Measurements from ENCODE around the gene UNC13D.
A peak's percentile ranks its signal among the peaks of the same experiment; 100 is the strongest.
"Not testable (repeated sequence)": the region's sequence is repeated elsewhere in the genome, so short reads cannot be mapped to it uniquely, and the experiment has no call there.

UNC13D gene

DNA sequence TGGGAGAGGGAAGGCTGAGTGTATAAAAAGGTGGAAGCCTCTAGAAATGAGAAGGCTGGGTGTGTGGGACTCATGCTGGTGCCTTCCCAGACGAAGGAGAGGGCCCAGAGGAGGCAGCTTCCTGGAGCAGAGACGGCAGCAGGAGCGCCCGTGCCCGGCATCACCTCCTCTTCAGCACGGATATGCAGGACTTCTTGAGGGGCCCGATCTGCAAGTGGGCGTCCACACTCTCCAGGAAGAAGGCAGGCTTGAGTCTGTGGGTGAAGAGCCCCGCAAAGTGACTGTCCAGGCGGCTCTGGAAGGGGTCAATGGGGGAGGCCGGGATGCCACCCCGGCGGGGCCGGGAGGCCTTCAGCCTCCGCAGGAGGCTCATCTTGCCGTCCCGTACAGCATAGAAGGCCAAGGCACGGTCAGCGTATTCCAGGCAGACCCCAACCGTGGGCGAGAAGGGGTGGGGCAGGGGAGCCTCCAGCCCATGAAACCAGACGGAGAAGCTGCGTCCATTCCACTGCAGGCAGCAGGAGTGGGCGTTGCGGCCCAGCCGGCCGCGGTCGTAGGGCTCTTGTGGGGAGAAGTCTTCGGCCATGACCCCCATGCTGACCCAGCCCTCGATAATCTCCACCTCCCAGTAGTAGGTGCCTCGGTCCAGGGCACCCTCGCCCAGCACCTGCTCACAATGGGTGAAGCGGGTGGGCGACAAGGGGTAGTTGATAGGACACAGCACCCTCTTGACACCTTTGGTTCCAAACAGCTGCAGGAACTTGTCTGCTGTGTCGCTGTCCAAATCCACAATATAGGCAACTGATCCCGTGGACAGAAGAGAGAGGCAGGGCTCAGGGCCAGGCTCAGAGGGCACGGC, 30.3 kb upstream of the UNC13D start:
- DNase-seq: no peak

DNA sequence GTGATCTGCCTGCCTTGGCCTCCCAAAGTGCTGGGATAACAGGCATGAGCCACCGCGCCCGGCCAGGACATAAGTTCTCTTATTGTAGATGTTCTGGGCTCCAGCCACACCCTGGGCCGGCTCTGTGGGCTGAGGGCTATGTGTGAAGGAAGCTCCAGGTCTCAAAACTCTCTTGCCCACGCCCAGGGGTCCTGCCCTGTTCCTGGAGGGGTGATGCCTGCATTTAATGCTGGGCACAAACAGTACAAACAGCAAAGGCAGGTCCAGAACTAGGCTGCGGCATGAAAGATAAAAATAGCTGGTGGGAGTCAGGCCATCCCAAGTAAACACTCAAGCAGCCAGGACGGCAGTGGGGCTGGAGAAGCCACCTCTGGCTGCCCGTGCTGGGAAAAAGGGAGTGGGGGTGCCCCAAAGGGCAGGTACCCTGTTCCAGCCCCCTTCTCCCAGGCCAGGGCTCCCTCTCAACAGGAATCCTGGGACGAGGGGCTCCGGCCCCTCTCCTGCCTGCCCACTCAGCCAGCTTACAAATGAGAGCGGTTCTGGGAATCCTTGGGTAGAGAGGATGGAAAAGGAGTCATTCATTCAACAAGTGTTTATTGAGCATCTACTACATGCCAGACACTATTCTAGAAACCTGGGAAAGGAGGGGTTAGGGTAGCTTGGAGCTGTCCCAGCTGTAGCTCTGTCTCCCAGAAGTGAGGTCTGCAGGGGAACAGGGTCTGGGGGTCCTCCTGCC, 29.6 kb upstream of the UNC13D start:
- no peak for DNase-seq

DNA sequence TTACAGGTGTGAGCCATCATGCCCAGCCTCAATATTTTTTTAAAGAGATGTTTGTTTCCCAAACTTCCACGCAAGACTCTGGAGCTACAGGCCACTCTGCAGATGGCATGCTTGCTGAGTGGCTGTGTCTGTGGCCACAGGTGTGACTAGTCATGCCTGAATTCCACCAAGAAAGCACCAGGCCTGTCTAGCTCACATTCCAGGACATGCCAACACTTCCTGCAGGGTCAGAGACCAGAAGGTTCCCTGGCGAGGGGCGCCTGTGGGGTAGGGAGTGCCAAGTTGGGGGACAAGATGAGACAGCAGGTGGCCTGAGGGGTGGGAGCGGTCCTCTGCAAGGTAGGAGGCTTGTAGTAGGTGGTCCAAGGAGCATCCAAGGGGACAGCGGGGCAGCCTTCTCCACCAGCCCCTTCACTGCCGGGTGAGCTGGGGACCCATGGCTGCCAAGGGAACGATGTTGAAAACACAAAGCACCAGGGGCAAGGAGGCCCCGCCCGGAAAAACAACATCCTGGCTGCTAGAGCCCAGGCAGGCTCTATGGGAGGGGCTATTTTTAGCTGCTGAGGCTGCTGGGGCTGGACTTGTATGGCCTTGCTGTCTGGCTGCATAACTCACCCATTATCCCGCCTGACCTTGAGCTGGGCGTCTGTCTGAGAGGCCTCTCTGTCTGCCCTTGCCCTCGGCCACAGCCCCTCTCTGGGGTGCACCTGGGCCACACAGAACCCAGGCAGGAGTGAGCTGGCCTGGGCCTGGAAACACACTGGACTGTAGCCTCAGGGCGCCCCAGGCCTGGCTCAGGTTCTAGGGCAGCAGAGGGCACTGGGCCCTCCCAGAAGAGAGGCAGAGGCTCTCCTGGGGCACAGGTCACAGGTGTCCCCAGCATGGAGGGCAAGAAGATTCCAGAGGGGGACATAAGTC, 28.5 kb upstream of the UNC13D start:
- no peak for DNase-seq

DNA sequence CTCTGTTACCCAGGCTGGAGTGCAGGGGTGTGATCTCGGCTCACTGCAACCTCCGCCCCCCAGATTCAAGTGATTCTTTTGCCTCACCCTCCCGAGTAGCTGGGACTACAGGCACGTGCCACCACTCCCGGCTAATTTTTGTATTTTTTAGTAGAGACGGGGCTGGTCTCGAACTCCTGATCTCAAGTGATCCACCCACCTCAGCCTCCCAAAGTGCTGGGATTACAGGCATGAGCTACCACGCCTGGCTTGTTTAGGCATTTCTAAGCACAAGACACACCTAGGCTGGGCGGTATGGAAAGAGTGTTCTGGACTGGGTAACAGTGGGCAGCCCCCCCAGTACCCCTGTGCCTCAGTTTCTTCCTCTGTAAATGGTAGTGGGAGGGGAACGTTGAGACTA, 26.0 kb upstream of the UNC13D start:
- DNase-seq: not testable (repeated sequence)

DNA sequence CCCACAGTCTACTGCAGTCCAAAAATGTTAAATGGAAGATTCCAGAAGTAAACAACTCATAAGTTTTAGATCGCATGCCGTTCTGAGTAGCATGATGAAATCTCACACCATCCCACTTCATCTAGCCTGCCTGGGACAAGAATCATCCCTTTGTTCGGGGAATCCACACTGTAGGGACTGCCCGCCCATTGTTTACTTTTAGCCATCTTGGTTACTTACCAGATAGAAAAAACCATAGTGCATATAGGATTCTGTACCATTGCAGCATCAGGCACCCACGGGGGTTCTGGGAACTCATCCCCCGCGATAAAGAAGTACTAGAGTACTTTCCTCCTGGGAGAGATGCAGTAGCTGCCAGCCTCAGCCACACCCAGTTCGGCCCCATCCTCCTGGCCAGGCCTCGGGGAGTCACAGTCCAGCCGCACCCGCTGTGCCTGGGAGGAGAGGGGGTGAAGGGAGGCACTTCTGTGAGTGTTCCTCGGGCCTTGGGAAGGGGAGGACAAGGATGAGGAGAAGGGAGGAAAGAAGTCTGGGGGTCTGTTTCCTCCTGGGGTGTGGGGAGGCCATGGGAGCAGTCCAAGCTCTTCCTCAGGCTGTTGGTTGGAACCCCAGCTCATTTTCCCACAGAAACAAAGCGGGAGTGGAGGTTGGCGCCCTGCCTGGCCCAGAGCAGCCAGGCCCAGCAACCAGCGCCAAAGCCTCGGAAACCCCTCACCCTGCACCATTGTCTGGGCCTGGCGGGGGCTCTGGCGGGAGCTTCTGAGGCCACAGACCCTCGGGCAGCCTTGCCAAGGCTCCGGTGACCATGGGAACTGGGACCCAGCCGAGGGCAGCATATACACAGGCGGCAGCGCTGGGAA, 25.3 kb upstream of the UNC13D start:
- no peak for DNase-seq

DNA sequence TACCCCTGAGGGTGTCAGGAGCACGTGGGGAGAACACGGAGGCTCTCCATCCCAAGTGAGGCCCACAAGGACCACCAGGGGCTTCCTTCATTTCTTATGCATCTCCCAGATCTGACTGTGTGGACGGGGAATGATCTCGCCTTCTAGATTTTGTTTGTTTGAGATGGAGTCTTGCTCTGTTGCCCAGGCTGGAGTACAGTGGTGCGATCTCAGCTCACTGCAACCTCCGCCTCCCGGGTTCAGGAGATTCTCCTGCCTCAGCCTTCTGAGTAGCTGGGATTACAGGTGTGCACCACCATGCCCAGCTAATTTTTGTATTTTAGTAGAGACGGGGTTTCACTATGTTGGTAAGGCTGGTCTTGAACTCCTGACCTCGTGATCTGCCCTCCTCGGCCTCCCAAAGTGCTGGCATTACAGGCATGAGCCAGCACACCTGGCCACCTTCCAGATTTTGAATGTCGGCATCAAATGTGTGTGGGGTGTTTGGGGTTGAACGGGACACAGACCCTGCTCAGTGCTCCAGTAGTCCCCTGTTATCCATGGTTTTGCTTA, 24.6 kb upstream of the UNC13D start:
- not testable (repeated sequence) for DNase-seq

DNA sequence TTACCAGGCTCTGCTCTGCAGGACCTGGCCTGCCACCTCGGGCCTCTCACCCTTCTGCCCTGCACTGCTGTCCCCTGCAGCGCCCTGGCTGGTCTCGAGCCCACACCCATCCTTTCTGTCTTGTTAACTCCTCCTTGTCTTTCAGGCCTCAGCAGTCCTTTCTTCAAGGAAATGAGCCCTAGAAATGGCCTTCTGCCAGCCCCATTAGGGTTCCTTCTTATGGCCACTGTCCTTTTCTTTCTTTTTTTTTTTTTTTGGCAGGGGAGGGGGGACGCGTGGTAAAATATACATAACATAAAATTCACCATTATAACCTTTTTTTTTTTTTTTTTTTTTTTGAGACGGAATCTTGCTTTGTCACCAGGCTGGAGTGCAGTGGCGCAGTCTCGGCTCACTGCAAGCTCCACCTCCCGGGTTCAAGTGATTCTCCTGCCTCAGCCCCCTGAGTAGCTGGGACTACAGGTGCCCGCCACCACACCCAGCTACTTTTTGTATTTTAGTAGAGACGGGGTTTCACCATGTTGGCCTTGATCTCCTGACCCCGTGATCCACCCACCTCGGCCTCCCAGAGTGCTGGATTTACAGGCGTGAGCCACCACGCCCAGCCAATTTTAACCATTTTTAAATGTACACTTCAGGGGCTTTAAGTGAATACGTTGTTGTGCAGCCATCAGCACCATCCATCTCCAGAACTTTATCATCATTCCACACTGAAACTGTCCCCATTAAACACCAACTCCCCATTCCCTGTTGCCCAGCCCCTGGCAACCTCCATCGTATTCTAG, 21.4 kb upstream of the UNC13D start:
- not testable (repeated sequence) for DNase-seq

DNA sequence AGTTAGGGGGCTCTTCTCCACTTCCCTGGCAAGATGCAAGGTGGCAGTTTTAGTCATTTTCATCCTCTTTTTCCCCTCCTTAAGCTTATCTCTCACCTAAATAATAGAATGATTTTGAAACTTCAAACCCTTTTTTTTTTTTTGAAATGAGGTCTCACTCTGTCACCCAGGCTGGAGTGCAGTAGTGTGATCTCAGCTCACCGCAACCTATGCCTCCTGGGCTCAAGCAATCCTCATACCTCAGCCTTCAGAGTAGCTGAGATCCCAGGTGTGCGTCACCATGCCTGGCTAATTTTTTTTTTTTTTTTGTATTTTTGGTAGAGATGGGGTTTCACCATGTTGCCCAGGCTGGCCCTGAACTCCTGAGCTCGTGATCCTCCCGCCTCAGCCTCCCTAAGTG, 20.7 kb upstream of the UNC13D start:
- not testable (repeated sequence) for DNase-seq

DNA sequence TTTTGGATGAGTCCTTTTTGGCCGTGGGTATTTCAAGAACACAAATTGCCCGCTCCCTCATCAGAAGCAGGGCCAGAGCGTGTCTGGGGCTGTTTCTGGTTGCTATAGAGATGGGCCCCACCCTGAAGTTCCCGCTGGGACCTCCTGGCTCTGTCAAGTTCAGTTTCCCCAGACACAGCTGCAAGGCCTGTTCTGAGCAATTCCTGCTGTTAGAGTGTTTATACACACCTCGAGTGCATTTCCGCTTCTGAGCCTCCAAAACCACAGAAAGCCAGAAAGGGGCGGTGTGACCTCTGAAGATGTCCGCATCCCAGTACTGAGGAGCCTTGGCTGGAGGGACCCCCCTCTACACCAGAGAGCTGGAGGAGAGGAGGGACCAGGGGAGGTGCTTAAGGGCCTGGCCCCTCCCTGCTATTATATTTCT, 20.3 kb upstream of the UNC13D start:
- DNase-seq: no peak

DNA sequence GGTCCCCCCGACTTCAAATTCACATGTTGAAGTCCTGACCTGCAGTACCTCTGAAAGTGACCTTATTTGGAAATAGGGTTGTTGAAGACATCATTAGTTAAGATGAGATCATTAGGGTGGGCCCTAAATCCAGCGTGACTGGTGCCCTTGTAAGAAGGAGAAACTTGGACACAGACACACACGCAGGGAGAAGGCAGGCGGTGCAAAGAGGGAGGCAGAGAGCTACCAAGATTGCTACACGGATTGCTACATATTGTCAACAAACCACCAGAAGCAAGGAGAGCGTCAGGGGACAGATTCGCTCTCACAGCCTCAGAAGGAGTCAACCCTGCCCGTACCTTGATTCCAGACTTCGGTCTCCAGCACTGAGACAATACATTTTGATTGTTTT, 17.7 kb upstream of the UNC13D start:
- DNase-seq: no peak

DNA sequence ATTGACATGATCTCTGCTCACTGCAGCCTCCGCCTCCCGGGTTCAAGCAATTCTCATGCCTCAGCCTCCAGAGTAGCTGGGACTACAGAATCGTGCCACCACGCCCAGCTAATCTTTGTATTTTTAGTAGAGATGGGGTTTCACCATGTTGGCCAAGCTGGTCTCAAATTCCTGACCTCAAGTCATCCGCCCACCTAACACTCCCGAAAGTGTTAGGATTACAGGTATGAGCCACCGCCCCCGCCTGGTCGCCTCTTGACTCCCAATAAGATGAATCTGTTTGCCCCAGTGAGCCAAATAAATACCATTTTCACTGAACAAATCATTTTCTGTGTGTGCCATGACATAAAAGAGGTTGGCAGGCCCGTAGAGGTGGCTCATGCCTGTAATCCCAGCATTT, 15.2 kb upstream of the UNC13D start:
- DNase-seq: not testable (repeated sequence)

DNA sequence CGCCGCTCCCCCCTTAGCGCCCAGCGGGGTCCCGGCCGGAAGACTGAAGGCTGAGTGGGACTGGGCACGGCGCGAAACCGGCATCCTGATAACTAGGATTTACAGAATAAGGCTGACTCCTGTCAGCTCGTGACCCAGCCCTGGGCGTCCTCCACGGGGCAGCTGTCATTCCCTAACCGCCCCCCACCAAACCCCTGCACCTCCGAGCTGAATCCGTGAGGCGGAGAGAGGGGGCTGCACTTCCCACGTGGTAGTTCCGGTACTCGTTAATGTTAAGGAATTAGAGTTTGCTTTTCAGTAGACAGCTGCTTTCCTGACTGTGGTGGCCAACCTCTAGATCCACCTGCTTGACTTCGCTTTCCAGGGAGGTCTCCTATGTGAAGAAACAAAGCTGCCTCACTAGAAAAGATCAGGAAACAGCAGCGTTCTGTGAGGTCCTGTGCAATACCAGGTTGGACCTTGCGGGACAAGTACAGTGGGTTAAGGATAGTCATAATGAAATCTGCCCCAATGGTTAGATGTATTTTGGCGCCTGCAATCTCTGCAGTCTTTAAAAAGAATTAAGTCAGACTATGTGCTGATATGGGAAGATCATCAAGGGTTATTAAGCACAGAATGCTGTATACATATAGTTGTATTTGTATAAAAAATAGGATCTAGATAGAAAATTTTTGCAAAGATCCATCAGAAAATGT, 12.0 kb upstream of the UNC13D start:
- DNase-seq: peak in 1 of 2 experiments; percentile 85

DNA sequence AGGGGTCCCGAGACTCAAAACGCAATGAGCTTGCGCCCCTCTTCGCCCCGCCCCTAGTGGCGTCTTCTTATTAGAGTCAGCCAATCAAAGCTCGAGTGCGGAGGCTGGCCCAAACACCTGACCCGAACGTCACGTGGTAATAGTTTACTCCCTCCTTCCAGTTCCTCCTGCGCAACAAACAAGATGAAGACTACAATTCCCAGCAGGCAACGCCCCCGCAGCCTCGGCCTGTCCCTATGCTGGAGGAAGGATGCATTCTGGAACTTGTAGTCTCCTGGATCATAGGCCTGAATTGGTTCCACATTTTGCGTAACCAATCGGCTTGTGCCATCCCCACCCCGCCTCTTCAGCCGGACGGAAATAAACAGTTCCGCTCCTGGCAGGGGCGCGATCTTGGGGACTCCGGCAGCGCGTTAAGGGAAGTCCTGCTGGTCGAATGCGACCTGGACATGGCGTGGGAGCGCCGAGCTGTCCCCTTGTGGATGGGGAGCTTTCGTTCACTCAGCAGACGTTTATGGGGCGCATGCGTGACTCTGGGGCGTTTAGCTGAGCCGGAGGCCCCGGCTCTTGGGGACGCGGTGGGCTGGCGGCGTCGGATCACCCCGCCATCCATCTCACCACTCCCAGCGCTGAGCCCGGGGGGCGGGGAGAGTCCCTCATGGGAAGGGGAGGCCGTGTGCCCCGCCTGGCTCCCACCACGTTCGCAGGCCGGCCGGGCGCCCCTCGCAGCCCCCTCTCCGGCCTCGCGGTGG, 11.3 kb upstream of the UNC13D start, which contains the start of gene WBP2:
Gene WBP2, minus strand, starts transcription at position 26 of the 752 bp plus-strand sequence. CDS start 38 bp downstream, outside the sequence.
- DNase-seq: peak; percentile 100

DNA sequence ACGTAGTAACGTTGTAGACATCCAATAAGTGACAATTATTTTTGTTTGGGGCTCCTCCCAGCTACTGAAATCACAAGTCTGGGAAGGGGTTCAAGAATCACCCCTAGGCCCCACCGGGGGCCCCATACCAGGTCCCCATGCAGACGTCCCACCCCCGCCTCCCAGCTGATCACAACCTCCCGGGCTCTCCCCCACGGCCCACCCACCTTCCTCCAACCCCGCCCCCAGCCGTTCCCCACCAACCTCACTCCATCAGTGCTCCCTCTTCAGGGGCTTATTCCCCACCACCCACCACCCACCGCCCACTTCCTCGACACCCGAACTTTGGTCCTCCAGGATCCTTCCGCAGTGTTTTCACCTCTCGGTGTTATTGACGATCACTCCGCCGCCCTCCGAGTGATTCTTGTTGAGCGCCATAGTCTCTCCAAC, 10.7 kb upstream of the UNC13D start:
- DNase-seq: no peak

DNA sequence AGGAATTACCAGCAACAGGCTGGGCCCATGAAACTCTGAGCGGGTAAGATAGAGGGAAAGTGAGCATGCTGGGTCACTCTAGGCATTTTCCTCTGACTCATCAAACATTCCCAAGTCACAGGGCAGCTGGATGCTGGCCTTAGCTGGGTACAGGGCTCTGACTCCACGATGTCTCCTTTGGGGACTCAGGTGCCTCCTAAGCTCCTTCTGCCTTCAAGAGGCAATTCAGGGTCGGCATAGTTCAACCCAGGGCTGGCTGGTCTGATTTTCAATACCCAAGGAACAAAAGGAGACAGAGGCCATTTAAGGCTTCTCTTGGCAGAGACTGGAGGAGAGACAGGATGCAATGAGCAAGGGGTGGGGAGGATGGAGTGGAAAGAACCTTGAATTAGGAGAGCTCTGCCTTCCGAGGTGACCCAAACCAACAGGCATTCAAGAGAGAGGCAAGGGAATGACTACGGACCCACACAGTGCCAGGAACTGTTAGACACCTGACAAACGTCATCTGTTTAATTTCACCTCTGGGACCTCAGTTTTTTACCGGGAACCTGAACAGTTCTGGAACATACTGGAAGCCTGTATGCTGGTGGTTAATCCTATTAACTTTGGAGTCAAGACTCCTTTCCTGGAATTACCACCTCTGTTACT, 10.0 kb upstream of the UNC13D start:
- DNase-seq: peak in 1 of 2 experiments; percentile 51

DNA sequence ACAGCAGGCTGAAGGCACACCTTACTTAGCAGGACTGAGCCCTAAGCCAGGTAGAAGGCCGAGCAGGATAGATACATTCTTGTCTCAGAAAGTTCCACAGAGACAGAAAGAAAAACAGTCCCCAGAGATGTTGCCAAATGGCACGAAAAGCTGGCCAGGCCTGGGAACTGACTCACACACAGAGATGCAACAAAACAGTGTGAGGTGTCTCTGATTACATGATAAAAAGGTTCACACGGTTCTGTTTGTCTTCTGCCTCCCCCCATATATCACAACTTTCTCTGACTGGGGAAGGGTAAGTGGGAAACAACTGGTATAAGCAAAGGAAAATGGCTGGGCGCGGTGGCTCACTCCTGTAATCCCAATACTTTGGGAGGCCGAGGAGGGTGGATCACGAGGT, 9.2 kb upstream of the UNC13D start:
- no peak for DNase-seq

DNA sequence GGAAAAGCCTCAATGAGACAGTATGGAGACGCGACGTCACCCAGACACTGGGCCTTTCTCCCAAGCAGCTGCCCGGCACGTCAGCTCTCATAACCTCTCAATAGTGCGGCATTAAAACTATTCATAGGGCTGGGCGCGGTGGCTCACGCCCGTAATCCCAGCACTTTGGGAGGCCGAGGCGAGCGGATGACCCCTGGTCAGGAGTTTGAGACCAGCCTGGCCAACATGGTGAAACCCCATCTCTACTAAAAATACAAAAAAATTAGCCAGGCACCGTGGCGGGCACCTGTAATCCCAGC, 7.4 kb upstream of the UNC13D start:
- not testable (repeated sequence) for DNase-seq

DNA sequence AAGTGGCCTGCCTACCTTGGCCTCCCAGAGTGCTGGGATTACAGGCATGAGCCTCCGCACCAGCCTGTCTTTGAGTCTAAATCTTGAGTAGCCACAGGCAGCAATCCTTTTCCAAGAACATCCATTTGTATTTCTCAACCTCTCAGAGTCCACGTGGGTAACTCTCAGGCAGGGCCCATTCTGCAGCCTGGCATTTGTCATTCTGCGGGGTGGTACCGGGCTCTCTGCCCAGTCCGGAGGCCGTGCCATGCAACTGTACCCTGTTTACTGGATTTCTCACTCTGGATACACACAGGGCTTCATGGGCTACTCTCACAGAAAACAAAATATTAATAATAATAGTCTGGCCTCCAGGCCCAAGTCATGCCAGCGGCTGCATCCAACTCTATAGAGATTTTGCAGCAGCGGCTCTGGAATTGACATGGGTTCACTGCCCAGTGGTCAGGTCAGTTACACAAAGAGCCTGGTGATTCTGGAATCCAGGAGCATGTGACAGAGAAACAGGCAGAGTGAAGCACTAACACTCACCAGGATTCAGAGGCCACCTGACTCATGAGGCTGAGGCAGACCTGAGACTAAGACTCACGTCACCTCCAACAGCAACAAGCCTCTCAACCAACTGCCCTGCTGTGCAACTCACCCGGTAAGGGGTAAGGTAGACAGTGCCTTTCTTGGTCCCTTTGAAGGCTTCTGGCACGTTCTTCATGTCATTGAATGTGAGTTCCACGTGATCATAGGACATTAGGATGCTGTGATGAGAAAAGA, 6.9 kb upstream of the UNC13D start:
- no peak for DNase-seq

Measured in NCI-H524 (cell line).